ENCODE data around the gene PCGF3. TPM values are rescaled to one million over a fixed set of nuclear protein-coding genes. Genes with fewer than 3 reads are reported as not detected.

PCGF3 gene
- total RNA-seq, 1 donor, result 43.1 TPM

DNA sequence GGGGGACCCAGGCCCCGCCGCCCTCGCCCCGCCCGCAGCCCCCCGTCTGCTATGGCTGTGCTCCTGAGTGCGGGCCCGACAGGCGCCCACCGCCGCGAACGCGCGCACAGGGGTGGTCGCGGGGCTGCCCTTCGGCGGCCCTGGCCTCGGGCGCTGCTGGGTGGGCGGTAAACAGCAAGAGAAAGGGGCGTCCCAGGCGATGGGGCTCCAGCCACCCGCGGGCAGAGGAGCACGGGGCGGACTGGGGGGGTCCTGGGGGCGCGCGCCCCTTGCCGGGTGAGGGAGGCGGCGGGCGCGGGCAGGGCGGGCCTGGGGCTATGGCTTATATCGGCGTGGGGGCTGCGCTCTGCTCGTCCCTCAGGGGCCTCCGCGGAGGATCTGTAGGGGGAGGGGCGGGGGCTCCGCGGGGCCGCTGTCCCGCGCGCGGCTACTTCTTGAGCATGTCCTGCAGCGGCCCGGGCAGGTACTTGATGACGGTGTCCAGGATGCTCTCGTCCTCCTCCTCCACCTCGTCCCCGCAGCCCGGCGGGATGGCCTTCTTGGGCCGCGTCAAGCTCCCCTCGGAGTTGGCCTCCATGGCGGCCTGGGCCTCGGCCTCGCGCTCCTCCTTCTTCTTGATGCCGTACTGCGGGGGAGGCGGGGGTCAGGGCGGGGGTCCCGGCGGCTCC is 80.6 kb downstream of the PCGF3 start:
- no peak overlapping the region for H3K4me2 ChIP-seq (ENCODE audit: insufficient read depth, low read length)
- H3K4me1 ChIP-seq (ENCODE audit: insufficient read depth, low read length), result peaks cover 6% of the 10 kb centered on the region
- no peaks in the 10 kb centered on the region for H3K9me3 ChIP-seq (ENCODE audit: low read depth, low read length)
- H3K79me2 ChIP-seq (ENCODE audit: insufficient read depth, low read length), result peaks cover 4% of the 10 kb centered on the region
- DNase-seq (ENCODE audit: insufficient read length, low spot score, missing footprints), result peak; percentile 66
- TF ChIP-seq, protein P1, sequence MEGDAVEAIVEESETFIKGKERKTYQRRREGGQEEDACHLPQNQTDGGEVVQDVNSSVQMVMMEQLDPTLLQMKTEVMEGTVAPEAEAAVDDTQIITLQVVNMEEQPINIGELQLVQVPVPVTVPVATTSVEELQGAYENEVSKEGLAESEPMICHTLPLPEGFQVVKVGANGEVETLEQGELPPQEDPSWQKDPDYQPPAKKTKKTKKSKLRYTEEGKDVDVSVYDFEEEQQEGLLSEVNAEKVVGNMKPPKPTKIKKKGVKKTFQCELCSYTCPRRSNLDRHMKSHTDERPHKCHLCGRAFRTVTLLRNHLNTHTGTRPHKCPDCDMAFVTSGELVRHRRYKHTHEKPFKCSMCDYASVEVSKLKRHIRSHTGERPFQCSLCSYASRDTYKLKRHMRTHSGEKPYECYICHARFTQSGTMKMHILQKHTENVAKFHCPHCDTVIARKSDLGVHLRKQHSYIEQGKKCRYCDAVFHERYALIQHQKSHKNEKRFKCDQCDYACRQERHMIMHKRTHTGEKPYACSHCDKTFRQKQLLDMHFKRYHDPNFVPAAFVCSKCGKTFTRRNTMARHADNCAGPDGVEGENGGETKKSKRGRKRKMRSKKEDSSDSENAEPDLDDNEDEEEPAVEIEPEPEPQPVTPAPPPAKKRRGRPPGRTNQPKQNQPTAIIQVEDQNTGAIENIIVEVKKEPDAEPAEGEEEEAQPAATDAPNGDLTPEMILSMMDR (IDR thresholded peaks at IDR 0.05; ENCODE audit: extremely low read depth, low read depth, low read length), result no peak
- H4K20me1 ChIP-seq (ENCODE audit: insufficient read depth, low read length), result peaks cover 3% of the 10 kb centered on the region
- H2AFZ ChIP-seq (ENCODE audit: low read length), result no peak overlapping the region
- no peak overlapping the region for H3K4me3 ChIP-seq (ENCODE audit: insufficient read depth, low read length)
- no peaks in the 10 kb centered on the region for H3K36me3 ChIP-seq (ENCODE audit: insufficient read depth, low read length)
- H3K27me3 ChIP-seq (ENCODE audit: insufficient read depth, low read length), result peaks cover 30% of the 10 kb centered on the region
- H3K27ac ChIP-seq (ENCODE audit: low read depth, low read length), result no peak overlapping the region

DNA sequence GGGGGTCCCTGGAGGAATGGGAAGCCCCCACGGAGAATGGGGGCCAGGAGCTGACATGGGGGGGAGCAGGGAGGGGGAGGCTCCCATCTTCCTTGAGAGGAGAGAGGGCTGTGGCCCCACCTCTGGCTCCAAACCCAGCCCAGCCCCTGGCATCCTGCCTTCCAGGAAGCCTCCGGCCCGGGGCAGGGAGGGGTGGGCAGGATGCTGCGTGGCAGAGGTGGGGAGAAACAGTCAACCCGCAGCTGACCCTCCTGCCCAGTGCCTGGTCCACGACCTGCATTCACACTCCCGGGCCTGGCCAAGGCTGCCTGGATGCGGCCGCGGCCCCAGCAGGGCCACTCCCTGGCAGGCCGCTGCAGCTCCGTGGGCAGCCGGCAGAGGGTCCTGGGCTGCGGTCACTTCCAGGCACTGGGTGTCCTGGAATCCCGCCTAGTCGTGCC is 81.2 kb downstream of the PCGF3 start:
- H3K4me1 ChIP-seq (ENCODE audit: insufficient read depth, low read length), result peaks cover 6% of the 10 kb centered on the region
- no peak overlapping the region for H3K27ac ChIP-seq (ENCODE audit: low read depth, low read length)
- H3K4me2 ChIP-seq (ENCODE audit: insufficient read depth, low read length), result no peak overlapping the region
- no peak overlapping the region for H3K4me3 ChIP-seq (ENCODE audit: insufficient read depth, low read length)
- peaks cover 36% of the 10 kb centered on the region for H3K27me3 ChIP-seq (ENCODE audit: insufficient read depth, low read length)
- H3K79me2 ChIP-seq (ENCODE audit: insufficient read depth, low read length), result no peaks in the 10 kb centered on the region
- TF ChIP-seq, protein P1 (IDR thresholded peaks at IDR 0.05; ENCODE audit: extremely low read depth, low read depth, low read length), result no peak
- H4K20me1 ChIP-seq (ENCODE audit: insufficient read depth, low read length), result no peaks in the 10 kb centered on the region
- H2AFZ ChIP-seq (ENCODE audit: low read length), result no peak overlapping the region
- no peaks in the 10 kb centered on the region for H3K36me3 ChIP-seq (ENCODE audit: insufficient read depth, low read length)
- H3K9me3 ChIP-seq (ENCODE audit: low read depth, low read length), result no peaks in the 10 kb centered on the region
- peak; percentile 85 for DNase-seq (ENCODE audit: insufficient read length, low spot score, missing footprints)

DNA sequence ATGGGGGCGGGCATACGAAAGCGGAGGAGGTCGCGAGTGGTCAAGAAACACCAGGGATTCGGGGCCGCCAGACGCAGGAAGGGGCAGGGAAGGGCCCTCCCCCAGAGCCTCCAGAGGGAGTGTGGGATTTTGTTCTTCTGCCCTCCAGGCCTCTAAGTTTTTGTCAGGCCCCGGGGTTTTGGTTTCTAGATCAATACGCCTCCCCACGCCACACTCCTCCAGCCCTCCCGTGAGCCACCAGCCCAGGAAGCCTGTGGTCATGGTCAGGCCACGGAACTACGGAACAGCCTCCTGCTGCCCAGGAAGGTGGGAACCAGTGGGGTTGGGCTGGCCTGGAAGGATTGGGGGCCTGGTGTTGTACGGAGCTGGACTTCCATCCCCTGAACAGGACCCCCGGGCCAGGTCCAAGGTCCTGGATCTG is 81.9 kb downstream of the PCGF3 start:
- no peak overlapping the region for H3K4me2 ChIP-seq (ENCODE audit: insufficient read depth, low read length)
- H3K27me3 ChIP-seq (ENCODE audit: insufficient read depth, low read length), result peaks cover 42% of the 10 kb centered on the region
- H2AFZ ChIP-seq (ENCODE audit: low read length), result no peak overlapping the region

DNA sequence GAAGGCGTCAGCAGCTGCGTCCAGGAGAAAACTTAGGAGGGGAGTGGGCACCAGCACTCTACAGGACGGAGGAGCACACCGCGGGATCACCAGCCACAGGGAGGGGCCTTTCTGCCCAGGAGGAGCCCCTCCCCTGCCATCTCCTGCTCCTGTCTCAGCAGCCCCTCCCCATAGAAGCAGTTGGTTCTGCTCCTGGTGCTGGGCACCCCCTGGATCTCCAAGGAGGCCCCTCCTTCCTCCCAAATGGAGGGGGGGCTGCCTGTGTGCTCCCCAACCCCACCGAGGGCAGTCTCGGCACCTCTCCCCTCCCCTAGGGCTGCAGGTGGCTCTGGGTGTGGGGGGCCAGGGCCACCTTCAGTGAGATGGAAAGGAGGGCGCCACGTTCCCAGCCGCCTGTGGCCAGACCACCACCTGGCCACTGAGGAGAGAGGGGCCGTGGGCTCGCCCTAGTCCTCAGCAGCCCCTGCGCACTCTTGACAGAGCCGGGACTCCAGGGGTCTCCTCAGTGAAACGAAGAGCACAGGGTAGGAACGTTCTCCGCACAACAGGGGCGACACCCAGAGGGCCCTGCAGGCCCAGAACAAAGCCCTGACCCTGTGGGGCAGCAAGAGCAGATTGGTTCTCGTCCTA is 82.5 kb downstream of the PCGF3 start:
- peaks cover 48% of the 10 kb centered on the region for H3K27me3 ChIP-seq (ENCODE audit: insufficient read depth, low read length)

More for the DNA sequence above, 81.9 kb downstream of the PCGF3 start:
- H3K4me1 ChIP-seq (ENCODE audit: insufficient read depth, low read length), result peaks cover under 1% of the 10 kb centered on the region
- H3K27ac ChIP-seq (ENCODE audit: low read depth, low read length), result no peak overlapping the region
- no peaks in the 10 kb centered on the region for H4K20me1 ChIP-seq (ENCODE audit: insufficient read depth, low read length)
- no peaks in the 10 kb centered on the region for H3K79me2 ChIP-seq (ENCODE audit: insufficient read depth, low read length)
- TF ChIP-seq, protein P1 (IDR thresholded peaks at IDR 0.05; ENCODE audit: extremely low read depth, low read depth, low read length), result no peak
- no peak overlapping the region for H3K4me3 ChIP-seq (ENCODE audit: insufficient read depth, low read length)
- DNase-seq (ENCODE audit: insufficient read length, low spot score, missing footprints), result peak; percentile 82
- H3K36me3 ChIP-seq (ENCODE audit: insufficient read depth, low read length), result no peaks in the 10 kb centered on the region
- H3K9me3 ChIP-seq (ENCODE audit: low read depth, low read length), result no peaks in the 10 kb centered on the region

More for the DNA sequence above, 82.5 kb downstream of the PCGF3 start:
- H3K27ac ChIP-seq (ENCODE audit: low read depth, low read length), result no peak overlapping the region
- H4K20me1 ChIP-seq (ENCODE audit: insufficient read depth, low read length), result no peaks in the 10 kb centered on the region
- H3K4me1 ChIP-seq (ENCODE audit: insufficient read depth, low read length), result no peaks in the 10 kb centered on the region
- DNase-seq (ENCODE audit: insufficient read length, low spot score, missing footprints), result peak; percentile 56
- no peak overlapping the region for H3K4me3 ChIP-seq (ENCODE audit: insufficient read depth, low read length)
- H3K4me2 ChIP-seq (ENCODE audit: insufficient read depth, low read length), result no peak overlapping the region
- H3K9me3 ChIP-seq (ENCODE audit: low read depth, low read length), result no peaks in the 10 kb centered on the region
- no peak overlapping the region for H2AFZ ChIP-seq (ENCODE audit: low read length)
- no peaks in the 10 kb centered on the region for H3K36me3 ChIP-seq (ENCODE audit: insufficient read depth, low read length)
- TF ChIP-seq, protein P1 (IDR thresholded peaks at IDR 0.05; ENCODE audit: extremely low read depth, low read depth, low read length), result no peak
- no peaks in the 10 kb centered on the region for H3K79me2 ChIP-seq (ENCODE audit: insufficient read depth, low read length)

Data from osteoblast (primary cell).